ENCODE results near the gene COL27A1.

Gene COL27A1

DNA sequence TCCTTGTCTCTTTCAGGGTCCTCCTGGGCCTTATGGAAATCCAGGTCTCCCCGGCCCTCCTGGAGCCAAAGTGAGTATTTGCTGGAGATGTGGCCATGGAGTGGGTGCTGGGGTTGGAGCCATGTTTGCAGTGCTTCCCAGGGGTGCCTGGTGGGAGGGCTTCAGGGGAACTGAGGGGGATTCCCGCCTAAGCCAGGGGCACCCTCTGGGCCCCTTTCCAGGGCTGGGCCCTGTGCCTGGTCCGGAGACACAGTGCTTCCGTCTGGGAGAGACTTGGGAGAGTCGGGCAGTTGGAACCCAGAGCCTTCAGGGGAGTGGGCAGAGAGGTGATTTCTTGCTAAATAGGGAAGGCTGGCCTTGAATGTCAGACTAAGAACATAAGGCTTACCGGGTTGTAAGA, 27.7 kb downstream of the COL27A1 start:
- TF ChIP-seq, protein P1, sequence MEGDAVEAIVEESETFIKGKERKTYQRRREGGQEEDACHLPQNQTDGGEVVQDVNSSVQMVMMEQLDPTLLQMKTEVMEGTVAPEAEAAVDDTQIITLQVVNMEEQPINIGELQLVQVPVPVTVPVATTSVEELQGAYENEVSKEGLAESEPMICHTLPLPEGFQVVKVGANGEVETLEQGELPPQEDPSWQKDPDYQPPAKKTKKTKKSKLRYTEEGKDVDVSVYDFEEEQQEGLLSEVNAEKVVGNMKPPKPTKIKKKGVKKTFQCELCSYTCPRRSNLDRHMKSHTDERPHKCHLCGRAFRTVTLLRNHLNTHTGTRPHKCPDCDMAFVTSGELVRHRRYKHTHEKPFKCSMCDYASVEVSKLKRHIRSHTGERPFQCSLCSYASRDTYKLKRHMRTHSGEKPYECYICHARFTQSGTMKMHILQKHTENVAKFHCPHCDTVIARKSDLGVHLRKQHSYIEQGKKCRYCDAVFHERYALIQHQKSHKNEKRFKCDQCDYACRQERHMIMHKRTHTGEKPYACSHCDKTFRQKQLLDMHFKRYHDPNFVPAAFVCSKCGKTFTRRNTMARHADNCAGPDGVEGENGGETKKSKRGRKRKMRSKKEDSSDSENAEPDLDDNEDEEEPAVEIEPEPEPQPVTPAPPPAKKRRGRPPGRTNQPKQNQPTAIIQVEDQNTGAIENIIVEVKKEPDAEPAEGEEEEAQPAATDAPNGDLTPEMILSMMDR (IDR thresholded peaks at IDR 0.05; ENCODE audit: borderline replicate concordance, insufficient read depth, low read depth, low read length), result no peak
- H3K4me3 ChIP-seq (ENCODE audit: low read depth, low read length), result no peak overlapping the region

DNA sequence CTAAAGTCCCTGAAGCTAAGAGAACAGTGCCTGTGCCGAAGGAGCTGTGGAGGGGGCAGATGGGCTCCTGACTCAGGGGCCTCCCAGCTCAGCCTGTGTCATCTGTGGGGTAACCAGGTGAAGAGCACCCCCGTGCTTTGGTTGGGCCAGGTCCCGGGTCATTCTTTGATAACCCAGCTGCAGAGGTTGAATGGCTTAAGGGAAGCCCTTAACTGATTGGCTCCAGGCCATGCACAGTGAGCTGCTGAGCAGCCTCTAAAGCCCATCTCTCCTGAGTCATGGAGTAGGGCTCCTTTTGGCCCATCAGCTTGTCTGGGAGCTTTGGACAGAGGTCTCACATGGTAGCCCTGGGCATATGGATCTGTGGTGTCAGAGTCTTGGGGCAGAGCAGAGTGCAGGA, 28.7 kb downstream of the COL27A1 start:
- TF ChIP-seq, protein P1 (IDR thresholded peaks at IDR 0.05; ENCODE audit: borderline replicate concordance, insufficient read depth, low read depth, low read length), result no peak
- H3K4me3 ChIP-seq (ENCODE audit: low read depth, low read length), result no peak overlapping the region

DNA sequence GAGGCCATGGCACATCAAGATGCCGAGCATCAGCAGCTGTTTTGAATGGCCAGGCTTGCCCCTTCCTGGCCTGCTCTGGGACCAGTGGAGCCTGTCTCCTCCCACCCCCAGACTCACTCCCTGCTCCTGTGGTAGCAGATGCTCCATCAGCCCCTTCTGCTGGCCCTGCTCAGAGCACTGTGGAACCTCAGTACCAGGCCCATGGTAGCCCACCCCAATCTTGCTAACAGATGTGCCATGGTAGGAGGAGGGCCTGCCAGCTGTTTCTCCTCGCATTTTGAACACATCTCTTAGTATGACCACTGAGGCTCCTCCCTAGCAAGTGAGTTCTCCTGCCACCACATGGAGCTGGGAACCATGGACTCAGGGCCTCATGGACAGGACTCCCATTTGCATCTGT, 29.5 kb downstream of the COL27A1 start:
- TF ChIP-seq, protein P1 (IDR thresholded peaks at IDR 0.05; ENCODE audit: borderline replicate concordance, insufficient read depth, low read depth, low read length), result no peak
- H3K4me3 ChIP-seq (ENCODE audit: low read depth, low read length), result no peak overlapping the region

DNA sequence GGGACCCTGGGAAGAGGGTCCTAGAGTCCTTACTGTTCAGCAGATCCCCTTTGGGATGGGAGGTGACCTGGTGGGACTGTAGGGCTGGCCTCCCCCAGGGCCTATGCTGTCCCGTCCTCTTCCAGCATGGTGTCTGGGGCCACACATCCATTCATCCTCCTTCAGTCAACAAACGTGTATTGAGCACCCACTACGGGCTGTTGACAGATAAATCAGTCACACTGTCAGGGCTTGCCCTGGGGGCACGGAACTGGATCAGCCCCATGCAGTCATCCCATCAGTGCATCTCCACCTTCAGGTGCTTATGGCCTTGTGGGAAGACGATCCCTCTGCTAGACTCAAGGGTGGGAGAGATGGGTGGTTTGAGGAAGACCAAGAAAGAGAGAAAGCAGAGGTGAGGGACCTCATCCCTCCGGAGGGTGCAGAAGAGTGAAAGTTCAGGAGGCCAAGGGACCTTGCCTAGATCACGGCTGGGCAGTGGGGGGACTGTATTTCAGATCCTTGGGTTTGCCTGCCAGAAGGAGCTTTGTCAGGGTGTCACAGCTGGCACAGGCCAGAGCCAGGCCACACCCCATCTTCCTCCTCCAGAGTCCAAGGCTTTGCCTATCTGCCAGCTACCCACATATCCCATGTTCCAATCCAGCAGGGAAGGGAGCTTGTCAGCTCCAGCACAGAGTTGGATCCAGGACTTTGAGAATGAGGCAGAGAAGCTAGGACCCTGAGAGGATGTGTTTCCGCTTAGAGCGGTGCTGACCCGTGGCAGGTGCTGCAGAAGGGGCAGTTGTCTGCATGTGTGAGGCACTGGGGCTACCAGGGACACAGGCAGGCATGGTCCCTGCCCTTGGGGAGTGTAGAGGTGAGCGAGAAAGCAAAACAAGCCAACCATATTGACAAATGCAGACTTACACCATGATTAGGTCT, 30.5 kb downstream of the COL27A1 start:
- TF ChIP-seq, protein P1 (IDR thresholded peaks at IDR 0.05; ENCODE audit: borderline replicate concordance, insufficient read depth, low read depth, low read length), result no peak

DNA sequence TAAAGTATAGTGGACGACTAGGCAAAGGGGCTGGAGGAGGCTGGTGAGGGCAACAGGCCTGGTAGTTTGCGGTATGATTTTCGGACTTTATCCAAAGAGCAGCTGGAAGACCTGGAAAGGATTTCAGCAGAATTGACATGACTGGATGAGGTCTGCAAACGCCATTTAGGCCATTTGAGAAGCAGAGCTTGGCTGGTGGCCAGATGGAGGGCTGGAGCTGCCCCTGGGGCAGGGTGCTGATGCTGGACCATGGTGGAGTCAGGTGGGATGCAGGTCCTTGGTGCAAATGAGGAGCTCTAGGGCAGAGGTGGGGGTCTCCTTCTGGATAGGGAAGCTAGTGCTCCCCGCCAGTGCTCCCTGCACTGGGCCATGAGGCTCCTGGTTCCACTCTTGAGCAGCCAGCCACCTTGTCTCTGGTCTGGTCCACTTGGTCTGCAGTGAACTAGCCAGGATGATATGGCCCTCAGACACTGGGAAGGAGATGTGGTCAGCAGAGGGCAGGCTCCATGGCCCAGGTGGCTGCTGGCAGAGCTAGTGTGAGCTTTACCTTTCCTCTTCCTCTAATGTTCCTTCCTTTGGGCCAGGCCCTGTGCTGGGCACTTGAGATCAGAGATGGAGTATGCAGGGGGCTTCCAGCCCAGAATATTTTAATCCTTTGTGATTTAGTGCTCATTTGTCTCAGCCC, 31.4 kb downstream of the COL27A1 start:
- TF ChIP-seq, protein P1 (IDR thresholded peaks at IDR 0.05; ENCODE audit: borderline replicate concordance, insufficient read depth, low read depth, low read length), result no peak
- no peak overlapping the region for H3K4me3 ChIP-seq (ENCODE audit: low read depth, low read length)

More for the DNA sequence above, 30.5 kb downstream of the COL27A1 start:
- no peak overlapping the region for H3K4me3 ChIP-seq (ENCODE audit: low read depth, low read length)

DNA sequence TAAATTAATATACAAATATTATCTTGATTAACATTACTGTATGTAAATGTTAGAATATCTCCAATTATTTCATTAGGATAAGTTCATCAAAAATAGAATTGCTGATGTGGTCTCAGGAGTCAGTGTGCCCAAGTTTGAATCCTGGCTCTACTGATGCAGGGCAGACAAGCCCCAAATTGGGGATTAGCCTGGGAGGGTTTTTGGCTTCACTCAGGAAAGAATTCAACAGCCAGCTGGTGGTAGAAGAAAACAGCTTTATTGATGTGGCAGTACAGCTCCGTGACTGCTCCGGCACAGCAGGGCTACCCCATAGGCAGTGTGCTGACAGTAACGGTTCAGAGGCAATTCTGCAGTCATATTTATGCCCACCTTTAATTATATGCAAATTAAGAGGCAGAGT, 32.5 kb downstream of the COL27A1 start:
- no peak overlapping the region for H3K4me3 ChIP-seq (ENCODE audit: low read depth, low read length)
- TF ChIP-seq, protein P1 (IDR thresholded peaks at IDR 0.05; ENCODE audit: borderline replicate concordance, insufficient read depth, low read depth, low read length), result no peak

All from GM12875 (cell line).